Thyroid gland (tissue), 4 donors: Measurements from ENCODE around the gene TCOF1. TPM values are rescaled to one million over a fixed set of nuclear protein-coding genes. Genes with fewer than 3 reads are reported as not detected.

ENCODE experiments used
- DNase-seq, 2 donors: peaks; one replicate each; pipeline ENCODE4 v3.0.0-alpha.2; 2019
- H3K27ac ChIP-seq, 3 donors: fragments of 200-600 bp; sonication (generic); 1 replicate in 2 of 3; 2 replicates in 1 of 3; pipeline ENCODE4 v1.5.1; 2016 to 2019; ENCODE audit warnings: mild to moderate bottlenecking in 1 of 3, moderate library complexity in 1 of 3
- H3K27me3 ChIP-seq: fragments of 200-600 bp; sonication (generic); one replicate; pipeline ENCODE4 v1.5.1; 2019
- H3K36me3 ChIP-seq, 2 donors: fragments of 200-600 bp; sonication (generic); one replicate each; pipeline ENCODE4 v1.5.1; 2016 to 2019
- H3K4me1 ChIP-seq, 2 donors: fragments of 200-600 bp; sonication (generic); one replicate each; pipeline ENCODE4 v1.5.1; 2017 to 2019
- H3K4me3 ChIP-seq, 3 donors: fragments of 200-600 bp; sonication (generic); replicated peaks in 1 of 3; 1 replicate in 2 of 3; 2 replicates in 1 of 3; pipeline ENCODE4 v1.5.1; 2016; ENCODE audit warnings: mild to moderate bottlenecking in 1 of 3
- H3K9me3 ChIP-seq: fragments of 200-600 bp; sonication (generic); one replicate; pipeline ENCODE4 v1.5.1; 2017
- POLR2A ChIP-seq, 2 donors: fragments of 450-650 bp; IDR thresholded peaks; one replicate each; pipeline ENCODE4 v1.6.1; 2017; ENCODE audit warnings: antibody characterized with exemption in 2 of 2, mild to moderate bottlenecking in 2 of 2, moderate library complexity in 1 of 2
- WGBS, 2 donors: methylation state at CpG; one replicate each; pipeline ENCODE4 v1.1.5; 2017; 5-methylcytosine and 5-hydroxymethylcytosine counted together
- intact Hi-C: fragments of 100-400 bp; cut with DNase I; formaldehyde crosslinking; loops from one replicate; pipeline ENCODE4 v1.15.1; 2023
- total RNA-seq, 4 donors: library from RNA; depleted of rRNA; stranded (reverse); fragments of >200 nt; gene quantifications; one replicate each; pipeline ENCODE4 v1.2.3, GENCODE V29; 2016
- TF ChIP-seq, protein P1 (sequence below), 6 experiments: fragments of 200-600 bp in 3 of 6; fragments of 450-650 bp in 3 of 6; sonication (generic) in 3 of 6; IDR thresholded peaks; one replicate each; pipeline ENCODE4 v1.5.1; 2016 to 2019; ENCODE audit warnings: antibody characterized with exemption in 6 of 6, mild to moderate bottlenecking in 2 of 6, inconsistent platforms in 1 of 6, moderate library complexity in 1 of 6

Gene TCOF1
- total RNA-seq, 4 donors from 2014 or later = 20.7 to 28.0 (median 25.3) TPM

DNA sequence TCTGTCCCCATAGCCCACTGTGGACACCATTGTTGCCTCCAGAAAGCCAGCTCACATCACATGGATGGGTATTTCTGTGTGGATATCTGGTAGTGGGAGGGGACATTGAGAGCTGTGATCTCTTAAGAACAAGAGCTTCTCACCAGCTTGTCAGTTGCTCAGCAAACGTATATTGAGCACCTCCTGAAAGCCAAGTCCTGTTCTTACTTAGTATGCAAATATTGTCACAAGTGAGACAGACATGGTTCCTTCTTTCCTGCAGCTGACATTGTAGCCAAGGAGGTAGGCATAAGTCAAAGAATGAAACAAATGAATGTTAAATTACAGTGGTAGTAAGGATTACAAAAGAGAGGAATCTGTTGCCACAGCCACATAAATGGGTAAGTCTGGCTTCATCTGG lies 3.8 kb downstream of the TCOF1 start:
- H3K9me3 ChIP-seq = no peaks in the 10 kb centered on the region
- TF ChIP-seq POLR2A (IDR thresholded peaks at IDR 0.05) = no peak
- TF ChIP-seq, protein P1, sequence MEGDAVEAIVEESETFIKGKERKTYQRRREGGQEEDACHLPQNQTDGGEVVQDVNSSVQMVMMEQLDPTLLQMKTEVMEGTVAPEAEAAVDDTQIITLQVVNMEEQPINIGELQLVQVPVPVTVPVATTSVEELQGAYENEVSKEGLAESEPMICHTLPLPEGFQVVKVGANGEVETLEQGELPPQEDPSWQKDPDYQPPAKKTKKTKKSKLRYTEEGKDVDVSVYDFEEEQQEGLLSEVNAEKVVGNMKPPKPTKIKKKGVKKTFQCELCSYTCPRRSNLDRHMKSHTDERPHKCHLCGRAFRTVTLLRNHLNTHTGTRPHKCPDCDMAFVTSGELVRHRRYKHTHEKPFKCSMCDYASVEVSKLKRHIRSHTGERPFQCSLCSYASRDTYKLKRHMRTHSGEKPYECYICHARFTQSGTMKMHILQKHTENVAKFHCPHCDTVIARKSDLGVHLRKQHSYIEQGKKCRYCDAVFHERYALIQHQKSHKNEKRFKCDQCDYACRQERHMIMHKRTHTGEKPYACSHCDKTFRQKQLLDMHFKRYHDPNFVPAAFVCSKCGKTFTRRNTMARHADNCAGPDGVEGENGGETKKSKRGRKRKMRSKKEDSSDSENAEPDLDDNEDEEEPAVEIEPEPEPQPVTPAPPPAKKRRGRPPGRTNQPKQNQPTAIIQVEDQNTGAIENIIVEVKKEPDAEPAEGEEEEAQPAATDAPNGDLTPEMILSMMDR (IDR thresholded peaks at IDR 0.05) = no peak
- intact Hi-C loops = no loop called here
- H3K27me3 ChIP-seq = no peaks in the 10 kb centered on the region
- H3K27ac ChIP-seq = no peak overlapping the region
- H3K36me3 ChIP-seq = peaks cover 16 to 41% of the 10 kb centered on the region in 2 donors
- WGBS, 2 donors = 95 to 96% methylated on average over 1 of the region's 1 CpG
- no peak overlapping the region for H3K4me3 ChIP-seq
- peaks cover 8 to 12% of the 10 kb centered on the region in 2 donors for H3K4me1 ChIP-seq
- DNase-seq = no peak

DNA sequence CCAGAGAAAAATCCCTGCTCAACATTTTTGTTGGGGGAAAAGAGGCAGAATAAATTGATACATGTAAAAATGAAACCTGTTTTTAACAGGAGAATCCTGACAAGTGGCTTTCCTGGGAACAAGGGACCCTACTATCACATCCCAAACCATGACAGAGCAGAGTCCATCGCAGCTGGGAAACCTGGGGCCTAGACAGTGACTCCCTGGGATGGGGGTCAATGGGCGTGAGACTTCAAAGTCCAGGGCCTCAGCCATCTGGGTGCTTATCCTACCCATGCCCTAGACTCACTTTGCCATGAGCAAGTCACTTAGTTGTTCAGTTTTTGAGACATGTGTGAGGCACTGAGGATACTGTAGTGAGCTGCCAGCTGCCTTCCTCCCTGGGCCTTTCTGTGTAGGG lies 5.7 kb downstream of the TCOF1 start:
- no peak overlapping the region for H3K27ac ChIP-seq
- TF ChIP-seq, protein P1 (IDR thresholded peaks at IDR 0.05) = no peak
- no peak for TF ChIP-seq POLR2A (IDR thresholded peaks at IDR 0.05)
- peaks cover 23 to 54% of the 10 kb centered on the region in 2 donors for H3K36me3 ChIP-seq
- 97 to 100% methylated on average over 2 of the region's 2 CpGs for WGBS, 2 donors
- peaks cover 5 to 11% of the 10 kb centered on the region in 2 donors for H3K4me1 ChIP-seq
- no peak for DNase-seq
- no peaks in the 10 kb centered on the region for H3K27me3 ChIP-seq
- H3K4me3 ChIP-seq = no peak overlapping the region
- intact Hi-C loops = no loop called here
- no peaks in the 10 kb centered on the region for H3K9me3 ChIP-seq

DNA sequence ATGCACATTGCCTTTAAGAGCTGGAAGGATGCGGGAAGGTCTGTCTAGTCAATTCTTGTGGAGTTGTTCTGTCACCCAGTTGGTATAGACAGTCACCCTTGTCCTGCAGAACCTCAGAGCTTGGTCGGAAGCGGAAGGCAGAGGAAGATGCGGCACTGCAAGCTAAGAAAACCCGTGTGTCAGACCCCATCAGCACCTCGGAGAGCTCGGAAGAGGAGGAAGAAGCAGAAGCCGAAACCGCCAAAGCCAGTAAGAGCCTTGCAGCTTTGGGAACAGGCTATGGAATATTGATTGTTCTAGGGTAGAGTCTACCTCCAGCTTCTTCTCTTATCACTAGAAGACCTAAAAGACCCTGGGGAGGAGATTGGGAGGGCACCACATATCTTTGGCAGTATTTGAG lies 6.5 kb downstream of the TCOF1 start:
- Histone ChIP-seq H3K4me1 (peaks cover 0 to 2% of the 10 kb centered on the region in 2 donors), H3K27me3 (no peaks in the 10 kb centered on the region), H3K4me3 (no peak overlapping the region), H3K9me3 (no peaks in the 10 kb centered on the region), H3K27ac (no peak overlapping the region), H3K36me3 (peaks cover 31 to 62% of the 10 kb centered on the region in 2 donors)
- intact Hi-C loops = no loop called here
- WGBS, 2 donors = 92 to 93% methylated on average over 9 of the region's 9 CpGs
- no peak for DNase-seq
- TF ChIP-seq, protein P1 (IDR thresholded peaks at IDR 0.05) = no peak
- no peak for TF ChIP-seq POLR2A (IDR thresholded peaks at IDR 0.05)

DNA sequence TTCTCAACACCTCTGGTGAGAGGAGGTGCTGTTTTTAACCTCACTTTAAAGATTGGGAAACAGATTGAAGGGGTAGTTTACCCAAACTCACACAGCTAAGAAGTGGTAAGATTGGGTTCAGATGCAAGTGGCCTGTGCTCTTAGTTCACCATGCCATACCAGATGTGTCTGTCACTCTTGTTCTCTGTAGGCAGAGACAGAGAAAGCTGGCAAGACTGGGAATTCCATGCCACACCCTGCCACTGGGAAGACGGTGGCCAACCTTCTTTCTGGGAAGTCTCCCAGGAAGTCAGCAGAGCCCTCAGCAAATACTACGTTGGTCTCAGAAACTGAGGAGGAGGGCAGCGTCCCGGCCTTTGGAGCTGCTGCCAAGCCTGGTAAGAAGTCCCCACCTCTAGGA lies 11.0 kb downstream of the TCOF1 start:
- H3K4me3 ChIP-seq = no peak overlapping the region
- TF ChIP-seq, protein P1 (IDR thresholded peaks at IDR 0.05) = no peak
- TF ChIP-seq POLR2A (IDR thresholded peaks at IDR 0.05) = no peak
- peaks cover 73 to 84% of the 10 kb centered on the region in 2 donors for H3K36me3 ChIP-seq
- no peaks in the 10 kb centered on the region for H3K9me3 ChIP-seq
- WGBS, 2 donors = 95 to 100% methylated on average over 4 of the region's 4 CpGs
- no peak overlapping the region for H3K27ac ChIP-seq
- DNase-seq = no peak
- no peaks in the 10 kb centered on the region for H3K4me1 ChIP-seq
- intact Hi-C loops = no loop called here
- no peaks in the 10 kb centered on the region for H3K27me3 ChIP-seq

DNA sequence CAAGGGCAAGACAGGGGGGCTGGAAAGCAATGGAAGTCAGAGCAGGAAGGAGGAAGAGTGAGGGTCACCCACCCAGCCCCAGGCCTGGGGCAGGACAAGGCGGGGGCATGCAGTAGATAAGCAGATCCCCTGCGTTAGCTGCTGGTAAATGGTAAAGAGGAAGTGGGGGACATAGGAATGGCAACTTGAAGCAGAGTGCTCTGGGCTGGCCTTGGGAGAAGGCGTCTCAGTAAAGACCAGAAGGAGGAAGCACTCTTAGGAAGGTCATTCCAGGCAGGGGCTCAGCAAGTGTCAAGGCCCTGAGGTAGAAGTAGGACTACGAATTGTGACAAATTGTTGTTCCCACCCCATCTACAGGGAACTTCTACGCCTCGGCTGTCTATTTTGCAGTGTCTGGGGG lies 15.1 kb downstream of the TCOF1 start:
- intact Hi-C loops = no loop called here
- Histone ChIP-seq H3K4me1 (no peaks in the 10 kb centered on the region), H3K9me3 (no peaks in the 10 kb centered on the region), H3K27ac (no peak overlapping the region), H3K4me3 (no peak overlapping the region), H3K27me3 (no peaks in the 10 kb centered on the region), H3K36me3 (peaks cover 87 to 97% of the 10 kb centered on the region in 2 donors)
- TF ChIP-seq, protein P1 (IDR thresholded peaks at IDR 0.05) = no peak
- TF ChIP-seq POLR2A (IDR thresholded peaks at IDR 0.05) = no peak
- WGBS, 2 donors = 95 to 97% methylated on average over 6 of the region's 6 CpGs
- no peak for DNase-seq
